Measurements from ENCODE around the gene RAI14.
"Not testable (repeated sequence)": the region's sequence is repeated elsewhere in the genome, so short reads cannot be mapped to it uniquely, and the experiment has no call there.

RAI14 gene

DNA sequence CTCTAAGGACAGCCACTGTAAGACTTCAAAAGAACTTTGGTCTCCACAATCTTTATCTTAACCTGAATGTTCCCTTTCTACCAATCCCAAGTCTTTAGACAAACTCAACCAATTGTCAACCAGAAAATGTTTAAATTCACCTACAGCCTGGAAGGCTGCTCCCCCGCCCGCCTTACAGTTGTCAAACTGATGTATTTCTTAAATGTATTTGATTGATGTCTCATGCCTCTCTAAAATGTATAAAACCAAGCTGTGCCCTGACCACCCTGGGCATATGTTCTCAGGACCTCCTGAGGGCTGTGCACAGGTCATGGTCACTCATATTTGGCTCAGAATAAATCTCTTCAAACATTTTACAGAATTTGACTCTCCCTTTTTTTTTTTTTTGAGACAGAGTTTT lies 45.3 kb downstream of the RAI14 start:
- DNase-seq, result not testable (repeated sequence)

DNA sequence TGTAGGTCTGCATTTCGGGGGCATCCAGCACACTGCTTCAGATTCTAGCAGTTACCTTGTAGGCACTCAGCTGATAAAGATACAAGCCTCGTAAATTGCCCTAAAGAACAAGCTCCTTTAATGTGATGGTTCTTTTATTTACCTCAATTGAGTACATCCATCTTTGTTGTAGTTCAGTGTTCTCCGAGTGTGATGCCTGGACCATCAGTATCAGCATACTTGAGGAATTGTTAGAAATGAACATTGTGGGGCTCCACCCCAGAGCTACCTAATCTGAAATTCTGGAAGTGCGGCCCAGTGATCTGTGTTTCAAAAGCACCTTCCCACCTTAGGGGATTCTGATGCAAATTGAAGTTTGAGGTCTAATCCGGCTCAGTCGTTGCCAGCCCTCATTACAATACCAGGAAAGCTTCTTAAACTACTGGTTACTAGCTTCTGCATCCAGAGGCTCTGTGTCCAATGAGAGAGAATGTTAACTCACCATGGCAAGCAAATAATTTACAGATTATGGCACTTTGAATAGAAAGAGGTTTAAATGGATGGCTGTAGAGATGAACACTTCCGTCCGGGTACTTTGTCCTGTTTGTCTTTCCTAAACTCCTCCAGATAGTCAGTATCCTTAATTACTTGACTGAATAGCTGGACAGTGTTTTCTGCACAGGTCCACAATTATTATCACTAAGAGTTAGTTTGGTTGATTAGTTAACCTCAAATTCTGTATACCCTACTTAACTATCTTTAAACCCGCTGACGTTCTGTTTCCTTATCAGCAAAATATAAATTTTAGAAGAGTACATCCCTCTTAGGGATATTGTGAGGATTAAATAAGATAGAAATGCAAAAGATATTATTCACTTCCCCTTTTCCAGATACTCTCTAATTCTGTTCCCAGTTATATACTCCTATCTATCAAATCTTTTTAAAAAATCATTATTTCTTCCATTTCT lies 47.9 kb downstream of the RAI14 start:
- no peak for DNase-seq

DNA sequence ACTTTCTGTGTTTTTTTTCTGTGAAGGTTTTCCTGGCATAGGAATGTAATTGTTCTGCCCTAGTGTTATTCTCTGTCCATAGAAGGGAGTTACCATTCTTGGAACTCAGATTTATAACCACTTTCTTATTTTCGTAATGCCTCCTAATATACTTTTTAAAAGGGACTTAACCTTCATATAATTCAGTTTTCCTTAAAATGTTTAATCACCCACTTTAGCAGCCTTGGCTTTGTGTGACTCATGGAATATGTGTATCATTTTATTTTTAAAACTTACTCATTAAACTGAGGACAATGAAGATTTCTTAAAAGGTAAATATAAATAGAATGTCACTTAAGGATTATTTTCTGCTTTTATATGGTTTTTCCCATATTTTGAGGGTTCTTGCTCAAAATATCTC lies 50.0 kb downstream of the RAI14 start:
- no peak for DNase-seq

DNA sequence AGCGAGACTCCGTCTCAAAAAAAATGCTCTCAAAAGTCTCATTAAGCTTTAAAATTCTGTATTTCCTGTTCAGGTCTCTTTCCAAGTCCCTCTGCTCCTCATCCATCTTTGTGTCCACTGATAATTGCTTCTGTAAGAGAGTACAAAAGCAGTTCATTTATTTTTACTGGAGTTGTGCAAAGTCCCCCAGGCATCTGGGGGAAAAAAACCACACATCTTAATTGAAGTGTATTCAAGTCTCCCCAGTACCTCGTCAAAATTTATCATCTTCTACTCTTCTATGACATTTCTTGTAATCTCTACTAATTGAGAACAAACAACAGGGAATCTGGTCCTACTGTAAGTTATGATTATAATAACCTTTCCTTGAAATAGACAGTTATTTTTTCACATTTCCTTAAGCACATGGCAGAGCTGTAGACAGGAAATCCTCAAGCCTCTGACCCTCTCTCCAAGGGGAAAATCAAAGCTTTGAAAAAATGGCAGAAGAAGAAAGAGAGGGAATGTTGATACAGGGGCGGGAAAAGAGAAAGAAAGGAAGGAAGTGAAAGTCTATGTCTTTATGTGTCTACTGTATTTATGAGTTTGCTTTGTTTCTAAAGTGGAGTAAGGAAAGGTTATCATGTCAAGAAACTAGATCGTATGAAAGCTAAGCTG lies 51.5 kb downstream of the RAI14 start:
- no peak for DNase-seq

DNA sequence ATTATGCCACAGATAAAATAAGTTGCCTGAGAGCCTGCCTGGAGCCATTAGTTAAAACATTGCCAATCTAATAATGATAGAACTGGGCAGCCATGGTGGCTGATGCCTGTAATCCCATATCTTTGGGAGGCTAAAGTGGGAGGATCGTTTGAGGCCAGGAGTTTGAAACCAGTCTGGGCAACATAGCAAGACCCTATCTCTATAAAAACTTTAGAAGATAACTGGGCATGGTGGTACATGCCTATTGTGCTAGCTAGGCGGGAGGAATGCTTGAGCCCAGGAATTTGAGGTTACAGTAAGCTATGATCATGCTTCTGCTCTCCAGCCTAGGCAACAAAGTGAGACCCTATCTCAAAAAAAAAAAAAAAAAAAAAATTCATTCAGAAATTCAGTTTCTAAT lies 52.6 kb downstream of the RAI14 start:
- no peak for DNase-seq

DNA sequence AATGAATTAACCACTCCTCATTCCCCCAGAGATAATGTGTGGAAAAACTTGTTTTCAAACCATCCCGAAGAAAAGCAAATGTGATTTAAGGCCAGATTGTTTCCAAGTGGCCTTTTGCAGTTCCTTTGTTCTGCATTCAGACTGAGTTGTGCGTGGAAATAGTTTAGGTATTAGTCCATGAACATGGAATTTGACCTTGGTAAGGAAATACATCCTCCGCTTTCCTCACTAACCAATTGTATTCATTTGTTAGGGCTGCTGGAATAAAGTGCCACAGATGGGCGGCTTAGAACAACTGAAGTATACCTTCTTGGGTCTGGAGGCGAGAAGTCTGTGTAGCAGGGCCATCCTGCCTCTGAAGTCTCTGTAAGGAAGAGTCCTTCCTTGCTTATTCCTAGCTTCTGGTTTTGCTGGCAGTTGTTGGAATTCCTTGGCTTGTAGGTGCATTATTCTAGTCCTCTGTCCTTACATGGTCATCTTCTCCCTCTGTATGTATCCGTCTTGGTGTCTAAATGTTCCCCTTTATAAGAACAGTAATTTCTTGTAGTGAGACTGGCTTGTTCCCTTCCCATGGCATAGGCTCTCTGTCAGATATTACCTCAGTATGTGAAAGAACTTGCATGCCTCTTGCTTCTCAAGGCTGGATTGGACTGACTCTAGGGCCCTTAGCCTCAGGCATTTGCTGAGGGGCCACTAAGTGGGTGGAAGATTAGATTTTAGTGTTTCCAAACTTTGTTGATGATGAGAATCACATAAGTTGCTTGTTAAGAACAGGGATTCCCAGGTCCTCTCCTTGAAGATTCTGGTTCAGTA lies 53.9 kb downstream of the RAI14 start:
- no peak for DNase-seq

DNA sequence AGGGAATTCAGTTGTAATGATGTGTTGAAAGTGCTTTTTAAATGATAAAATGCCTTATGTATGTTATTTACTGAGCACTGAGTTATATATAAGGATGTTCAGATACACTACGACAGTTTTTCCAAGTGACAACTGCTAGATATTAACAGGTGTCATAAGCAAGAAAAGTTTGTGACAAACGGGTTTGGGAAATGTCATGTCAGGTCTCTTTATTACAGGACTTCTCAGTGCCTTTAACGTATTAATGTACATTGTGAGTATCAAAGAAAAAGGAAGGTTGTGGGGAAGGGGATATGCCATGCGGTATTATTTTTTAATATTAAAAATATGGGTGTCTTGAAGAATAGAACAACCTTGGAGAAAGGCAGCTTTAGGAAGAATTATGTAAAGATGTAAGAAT lies 56.4 kb downstream of the RAI14 start:
- DNase-seq, result no peak

DNA sequence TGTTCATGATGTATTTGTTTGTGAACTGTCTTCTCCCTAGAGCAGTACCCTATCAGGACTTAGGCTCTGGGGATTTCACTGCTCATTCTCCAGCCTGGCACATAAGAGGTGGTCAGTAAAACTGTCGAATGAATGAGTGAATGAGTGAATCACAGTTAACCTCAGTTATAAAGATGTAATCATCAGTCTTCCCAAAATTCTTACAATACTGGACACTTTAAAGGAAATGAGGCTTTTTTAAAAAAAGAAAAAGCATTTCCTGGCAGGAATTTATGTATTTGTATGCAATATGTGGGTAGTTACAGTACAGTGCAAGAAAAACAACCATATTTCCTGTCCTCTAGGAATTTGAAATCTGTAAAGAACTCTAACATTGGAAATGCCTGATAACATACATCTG lies 59.6 kb downstream of the RAI14 start:
- no peak for DNase-seq

DNA sequence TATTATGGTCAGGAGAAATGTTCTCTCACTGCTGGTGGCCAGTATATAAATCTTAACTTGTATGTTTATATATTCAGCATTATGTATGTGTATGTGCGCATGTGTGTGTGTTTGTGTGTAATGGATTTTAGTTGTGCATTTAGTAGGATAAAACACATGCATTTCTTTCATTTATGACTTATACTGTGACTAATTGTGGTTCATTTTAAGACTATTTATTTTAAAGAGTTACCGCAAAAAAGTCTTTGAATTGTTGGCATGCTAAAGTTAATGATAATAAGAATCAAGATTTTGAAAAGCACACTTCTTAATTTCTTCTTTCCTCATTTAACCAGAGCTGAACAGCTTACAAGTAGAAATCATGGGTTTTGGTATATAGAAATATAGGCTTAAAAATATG lies 60.9 kb downstream of the RAI14 start:
- no peak for DNase-seq

DNA sequence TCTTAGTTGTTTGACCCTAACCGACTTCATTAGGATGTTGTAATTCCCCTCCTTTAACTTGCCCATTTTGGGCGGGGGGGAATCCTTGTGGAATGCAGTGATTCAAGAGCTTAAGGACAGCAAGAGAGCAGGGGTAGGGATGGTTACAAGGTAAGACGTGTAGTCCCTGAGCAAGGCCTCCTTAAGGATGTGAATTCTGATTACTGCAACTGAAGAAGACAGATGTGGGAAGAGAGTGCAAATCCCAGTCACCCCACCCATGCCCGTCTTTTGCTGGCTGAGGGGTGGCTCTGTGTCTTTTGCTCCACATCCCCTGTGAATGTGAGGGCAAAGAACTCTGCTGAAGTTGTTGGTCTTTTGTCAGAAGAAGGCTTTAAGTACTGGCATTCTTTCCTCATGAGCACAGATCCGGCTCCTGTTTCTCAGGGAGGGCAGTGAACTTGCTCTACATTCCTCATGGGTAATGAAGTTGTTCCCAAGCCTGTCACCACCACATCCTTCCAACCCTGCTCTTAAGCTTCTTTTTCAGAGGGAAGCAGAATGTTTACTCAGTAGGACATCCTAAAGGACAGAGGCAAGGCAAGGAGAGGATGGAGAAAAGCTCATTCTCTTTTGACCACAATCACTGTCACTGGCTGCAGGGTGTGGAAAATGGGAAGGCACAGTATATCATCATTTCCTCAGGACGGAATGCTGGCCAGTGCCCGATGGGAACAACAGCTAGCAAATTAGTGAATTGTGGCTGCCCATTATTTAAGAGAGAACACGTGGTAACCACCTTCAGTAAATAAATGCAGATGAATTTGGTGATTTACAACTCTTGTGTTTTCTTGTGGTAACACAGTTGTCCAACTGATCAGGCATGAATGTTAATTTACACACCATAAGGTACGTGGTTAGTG lies 61.5 kb downstream of the RAI14 start:
- DNase-seq, result no peak

DNA sequence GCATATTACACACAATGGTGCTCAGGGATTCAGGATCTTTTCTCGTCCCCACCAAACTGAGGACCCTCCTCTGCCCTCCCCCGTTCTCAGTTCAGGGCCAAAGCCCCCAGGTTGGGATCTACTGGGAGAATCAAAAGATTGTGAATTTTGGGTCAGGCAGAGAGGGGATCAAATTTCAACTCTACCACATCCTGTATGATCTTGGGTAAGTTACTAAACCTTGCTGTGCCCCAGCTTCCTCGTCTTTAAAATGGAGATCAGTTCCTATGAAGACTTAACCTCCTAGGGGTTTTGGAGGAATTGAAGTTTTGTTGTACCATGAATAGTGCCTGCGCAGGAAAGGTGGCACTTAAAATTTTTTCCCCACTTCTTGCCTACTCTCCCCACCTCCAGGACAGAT lies 62.4 kb downstream of the RAI14 start:
- DNase-seq, result no peak

DNA sequence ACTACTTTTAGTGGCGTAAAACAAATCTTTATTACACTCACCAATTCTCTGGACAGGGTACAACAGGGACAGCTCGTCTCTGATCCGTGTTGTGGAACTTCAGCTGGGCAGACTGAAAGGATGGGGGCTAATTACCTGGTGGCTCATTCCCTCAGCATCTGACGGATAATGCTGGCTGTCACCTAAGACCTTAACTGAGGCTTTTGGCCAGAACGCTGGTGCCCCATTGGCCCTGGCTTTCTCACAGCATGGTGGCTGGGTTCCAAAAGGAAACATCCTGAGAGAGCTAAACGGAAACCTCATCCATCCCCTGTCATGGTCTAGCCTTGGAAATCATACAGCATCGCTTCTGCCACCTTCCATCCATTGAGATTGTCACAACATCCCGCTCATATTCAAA lies 62.9 kb downstream of the RAI14 start:
- no peak for DNase-seq

DNA sequence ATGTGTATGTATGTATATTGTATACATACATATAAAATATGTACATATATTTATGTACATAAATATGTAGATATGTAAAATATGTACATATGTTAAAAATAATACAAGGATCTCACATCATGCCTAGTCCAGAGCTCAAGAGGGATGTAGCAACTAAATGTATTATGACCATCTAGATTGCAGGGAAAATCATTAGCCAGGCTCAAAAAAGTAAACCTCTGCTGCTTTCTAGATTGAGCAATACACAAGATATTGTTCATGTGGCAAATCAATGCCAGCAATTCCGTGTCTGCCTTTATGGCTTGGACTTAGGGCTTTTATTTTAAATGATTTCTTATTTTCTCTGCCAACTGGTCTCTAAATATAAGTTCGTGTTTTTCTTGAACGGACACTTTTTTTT lies 65.2 kb downstream of the RAI14 start:
- no peak for DNase-seq

DNA sequence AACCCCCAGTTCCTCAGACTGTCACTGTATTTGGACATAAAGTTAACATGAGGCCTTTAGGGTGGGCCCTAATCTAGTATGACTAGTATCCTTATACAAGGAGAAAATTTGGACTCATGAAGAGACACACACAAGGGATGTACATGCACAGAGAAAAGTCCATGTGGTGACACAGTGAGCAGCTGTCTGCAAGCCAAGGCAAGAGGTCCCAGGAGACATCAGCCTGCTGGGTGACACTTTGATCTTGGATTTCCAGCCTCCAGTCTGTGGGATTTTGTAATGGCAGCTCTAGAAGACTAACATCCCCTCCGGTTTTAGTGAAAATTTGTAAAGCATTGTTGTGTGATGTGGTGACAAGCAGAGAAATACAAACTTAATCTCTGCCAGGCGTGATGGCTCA lies 66.1 kb downstream of the RAI14 start:
- DNase-seq, result no peak

DNA sequence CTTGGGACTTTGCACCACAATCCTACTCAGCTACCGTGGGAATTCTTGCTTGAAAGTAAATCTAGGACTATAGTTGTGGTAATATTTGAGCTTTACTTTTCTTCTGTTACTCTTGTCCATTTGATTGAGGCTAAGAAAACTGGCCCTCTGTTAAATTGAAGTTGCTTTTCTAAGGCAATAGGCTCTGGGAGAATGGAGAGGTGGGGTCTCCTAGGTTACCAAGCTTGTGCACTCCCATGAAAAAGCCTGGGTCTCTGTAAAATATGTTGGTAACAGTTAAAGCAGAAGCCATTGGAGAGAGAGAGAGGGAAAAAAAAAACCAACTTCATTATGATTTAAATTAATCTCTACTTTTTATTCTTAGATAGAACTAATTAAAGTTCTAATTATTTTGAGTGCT lies 68.6 kb downstream of the RAI14 start:
- DNase-seq, result no peak

DNA sequence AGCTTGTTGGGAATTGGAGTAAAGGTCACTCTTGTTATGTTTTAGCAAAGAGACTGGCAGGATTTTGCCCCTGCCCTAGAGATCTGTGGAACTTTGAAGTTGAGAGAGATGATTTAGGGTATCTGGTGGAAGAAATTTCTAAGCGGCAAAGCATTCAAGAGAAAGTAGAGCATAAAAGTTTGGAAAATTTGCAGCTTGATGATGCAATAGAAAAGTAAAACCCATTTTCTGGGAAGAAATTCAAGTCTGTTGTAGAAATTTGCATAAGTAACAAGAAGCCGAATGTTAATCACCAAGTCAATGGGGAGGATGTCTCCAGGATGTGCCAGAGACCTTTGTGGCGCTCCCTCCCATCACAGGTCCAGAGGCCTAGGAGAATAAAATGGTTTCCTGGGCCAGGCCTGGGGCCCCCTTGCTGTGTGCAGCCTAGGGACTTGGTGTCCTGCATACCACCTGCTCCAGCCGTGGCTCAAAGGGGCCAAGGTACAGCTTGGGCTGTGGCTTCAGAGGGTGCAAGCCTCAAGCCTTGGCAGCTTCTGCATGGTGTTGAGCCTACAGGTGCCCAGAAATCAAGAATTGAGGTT lies 71.1 kb downstream of the RAI14 start:
- not testable (repeated sequence) for DNase-seq

DNA sequence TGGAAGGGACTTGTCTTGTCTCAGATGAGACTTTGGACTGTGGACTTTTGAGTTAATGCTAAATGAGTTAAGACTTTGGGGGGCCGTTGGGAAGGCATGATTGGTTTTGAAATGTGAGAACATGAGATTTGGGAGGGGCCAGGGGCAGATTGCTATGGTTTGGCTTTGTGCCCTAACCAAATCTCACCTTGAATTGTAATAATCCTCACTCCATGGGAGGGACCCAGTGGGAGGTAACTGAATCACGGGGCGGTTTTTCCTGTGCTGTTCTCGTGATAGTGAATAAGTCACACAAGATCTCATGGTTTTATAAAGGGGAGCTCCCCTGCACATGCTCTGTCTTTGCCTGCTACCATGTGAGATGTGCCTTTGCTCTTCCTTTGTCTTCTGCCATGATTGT lies 72.1 kb downstream of the RAI14 start:
- no peak for DNase-seq

DNA sequence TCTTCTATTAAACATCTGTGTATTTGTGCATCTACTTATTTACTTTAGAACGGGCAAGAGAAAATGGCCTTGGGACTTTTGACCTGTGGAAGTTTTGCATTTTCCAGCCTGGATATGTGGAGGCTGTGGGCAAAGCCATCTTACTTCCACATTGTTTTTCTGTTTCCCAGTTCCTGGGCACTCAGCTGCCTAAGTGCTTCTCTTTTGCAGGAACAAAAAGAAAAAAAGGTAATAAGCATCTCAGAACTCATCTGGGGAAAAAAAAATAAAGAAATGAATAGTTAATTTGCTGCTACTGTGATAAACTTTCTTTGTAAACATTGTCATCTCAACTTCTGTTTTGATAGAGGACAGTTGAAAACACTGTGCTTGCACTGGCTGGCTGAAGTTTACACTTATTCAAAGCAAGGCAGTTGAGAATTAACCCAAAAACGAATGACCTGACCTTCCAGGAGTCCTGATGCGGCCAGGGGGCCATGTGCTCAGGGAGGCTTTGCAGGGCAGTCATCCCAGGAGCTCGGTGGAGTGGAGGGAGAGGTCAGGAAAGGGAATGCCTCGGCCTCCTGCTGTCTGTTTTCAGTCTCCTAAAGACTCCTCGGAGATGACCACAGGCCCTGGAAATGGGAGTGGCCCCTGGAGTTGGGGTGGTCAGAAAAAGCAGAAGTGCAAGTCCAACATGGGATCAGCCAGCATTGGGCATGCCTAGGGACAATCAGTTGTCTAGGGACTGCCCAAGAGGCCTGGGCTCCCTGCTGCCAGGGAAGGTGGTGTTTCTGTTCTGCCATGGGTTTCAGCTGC lies 75.5 kb downstream of the RAI14 start:
- no peak for DNase-seq

DNA sequence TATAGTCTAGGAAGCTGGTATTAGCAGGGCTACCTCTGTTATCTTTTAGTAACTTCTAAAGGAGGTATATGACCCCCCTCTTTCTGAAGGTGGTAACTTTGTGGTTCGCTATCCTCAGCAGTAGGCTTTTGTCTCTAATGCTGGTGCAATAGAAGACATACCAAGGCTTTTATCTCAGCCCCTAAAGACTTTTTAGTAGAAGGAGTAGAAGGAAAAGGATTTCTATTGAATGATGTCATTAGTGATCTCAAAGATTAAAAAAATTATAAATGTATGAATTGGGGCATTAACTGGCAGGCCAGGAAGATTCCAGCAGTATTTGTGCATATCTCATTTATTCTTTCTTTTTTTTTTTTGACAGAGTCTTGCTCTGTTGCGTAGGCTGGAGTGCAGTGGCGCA lies 78.2 kb downstream of the RAI14 start:
- DNase-seq, result no peak

DNA sequence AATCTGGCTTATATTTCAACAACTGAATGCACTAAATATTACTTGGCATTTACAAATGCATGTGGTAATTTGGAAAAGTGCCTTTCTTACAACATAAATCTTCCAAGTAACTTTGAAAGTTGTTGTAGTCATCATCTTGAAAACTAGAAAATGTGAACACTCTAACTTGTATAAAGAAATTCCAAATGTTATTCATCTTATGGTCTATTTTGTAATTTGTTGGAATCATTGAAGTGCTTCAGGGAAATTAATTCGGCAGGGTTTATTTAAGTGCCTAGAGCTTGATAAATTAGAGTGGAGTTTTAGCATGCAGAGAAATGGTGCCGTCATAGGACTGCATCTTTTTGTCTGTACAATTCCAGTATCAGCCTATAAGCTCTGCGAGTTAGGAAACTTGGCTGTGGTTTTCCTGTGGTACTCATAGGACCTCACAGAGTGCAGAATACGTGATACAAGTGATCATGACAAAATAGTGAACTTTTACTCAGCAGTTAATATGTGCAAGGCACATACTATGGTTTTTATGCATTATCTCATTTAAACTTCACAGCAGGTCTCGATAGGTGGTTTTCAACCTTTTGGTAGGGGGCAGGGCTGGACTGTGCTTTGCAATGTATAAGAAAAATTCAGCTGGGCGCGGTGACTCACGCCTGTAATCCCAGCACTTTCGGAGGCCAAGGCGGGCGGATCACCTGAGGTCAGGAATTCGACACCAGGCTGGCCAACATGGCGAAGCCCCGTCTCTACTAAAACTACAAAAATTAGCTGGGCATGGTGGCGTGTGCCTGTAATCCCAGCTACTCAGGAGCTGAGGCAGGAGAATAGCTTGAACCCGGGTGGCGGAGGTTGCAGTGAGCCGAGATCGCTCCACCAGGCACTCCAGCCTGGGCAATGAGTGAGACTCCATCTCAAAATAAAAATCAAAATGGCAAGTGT lies 79.6 kb downstream of the RAI14 start:
- peak in 1 of 2 donors; percentile 2 for DNase-seq

Data from inflammatory macrophage treated with lipopolysaccharide for 1 hour (primary cell).